H1 (cell line): Measurements from ENCODE around the gene ATG4C. TPM values are rescaled to one million over a fixed set of nuclear protein-coding genes. Genes with fewer than 3 reads are reported as not detected.

Source experiments
- CTCF ChIA-PET: fragments of 300-600 bp; sonication (Branson Sonifier 250); formaldehyde crosslinking; loops from one replicate; lab custom pipeline; 2021; ENCODE audit not compliant: partially characterized antibody; lab: Charles Lee
- POLR2A ChIA-PET: fragments of 300-600 bp; sonication (Branson Sonifier 250); formaldehyde crosslinking; loops from one replicate; lab custom pipeline; 2021; ENCODE audit warnings: inconsistent platforms; ENCODE audit not compliant: partially characterized antibody; lab: Charles Lee
- DNase-seq, 2 experiments: peaks; one replicate each; pipeline versions ENCODE4 v3.0.0 to v3.0.0-alpha.2; 2010 to 2022; ENCODE audit warnings: low spot score in 2 of 2, low read depth in 1 of 2, mixed read lengths in 1 of 2
- FAIRE-seq: peaks from 2 replicates; lab custom pipeline; 2011; peaks lifted over from hg19 to GRCh38; lab: Jason Lieb, UNC
- H2AFZ ChIP-seq: 2 replicates; pipeline ENCODE4 v1.8.1; 2012; ENCODE audit warnings: low read length, inconsistent platforms
- H2AK5ac ChIP-seq: 2 replicates; pipeline ENCODE4 v1.6.1; 2013; ENCODE audit warnings: low read depth, low read length
- H2BK120ac ChIP-seq: replicated peaks from 2 replicates; pipeline ENCODE3; 2013; ENCODE audit warnings: low read depth, low read length, inconsistent platforms
- H2BK12ac ChIP-seq: 2 replicates; pipeline ENCODE4 v1.6.1; 2013; ENCODE audit warnings: low read depth, low read length
- H2BK15ac ChIP-seq: 2 replicates; pipeline ENCODE4 v1.6.1; 2013; ENCODE audit warnings: low read length
- H2BK20ac ChIP-seq: 2 replicates; pipeline ENCODE4 v1.6.1; 2013; ENCODE audit warnings: low read length
- H2BK5ac ChIP-seq: 2 replicates; pipeline ENCODE4 v1.6.1; 2013; ENCODE audit warnings: low read depth, low read length
- H3K14ac ChIP-seq: 2 replicates; pipeline ENCODE4 v1.6.1; 2013; ENCODE audit warnings: inconsistent platforms; ENCODE audit not compliant: insufficient read length
- H3K18ac ChIP-seq: 2 replicates; pipeline ENCODE4 v1.6.1; 2013; ENCODE audit warnings: low read length; ENCODE audit errors: extremely low read depth
- H3K23ac ChIP-seq: 2 replicates; pipeline ENCODE4 v1.6.1; 2013; ENCODE audit warnings: inconsistent platforms; ENCODE audit not compliant: insufficient read length
- H3K23me2 ChIP-seq: 2 replicates; pipeline ENCODE4 v1.6.1; 2013; ENCODE audit warnings: low read depth, low read length
- H3K27ac ChIP-seq: 2 replicates; pipeline ENCODE4 v1.6.1; 2011; ENCODE audit warnings: low read depth, low read length, inconsistent platforms
- H3K27me3 ChIP-seq, 4 experiments: replicated peaks in 1 of 4; 1 replicate in 1 of 4; 2 replicates in 3 of 4; pipeline versions ENCODE4 v1.6.1 to v1.8.1; 2011 to 2013; ENCODE audit warnings: low read length in 3 of 4, mild to moderate bottlenecking in 3 of 4, inconsistent platforms in 2 of 4, mixed read lengths in 2 of 4, moderate library complexity in 1 of 4; ENCODE audit not compliant: control insufficient read depth in 3 of 4, insufficient read depth in 3 of 4; ENCODE audit errors: extremely low read depth in 1 of 4
- H3K36me3 ChIP-seq, 4 experiments: 2 replicates each; pipeline versions ENCODE4 v1.6.1 to v1.8.1; 2011 to 2013; ENCODE audit warnings: mild to moderate bottlenecking in 4 of 4, low read length in 3 of 4, moderate library complexity in 2 of 4, control low read depth in 1 of 4, inconsistent platforms in 1 of 4; ENCODE audit not compliant: insufficient read depth in 4 of 4, control insufficient read depth in 2 of 4
- H3K4ac ChIP-seq: replicated peaks from 2 replicates; pipeline ENCODE3; 2013; ENCODE audit warnings: low read length, low read depth, mixed read lengths, inconsistent platforms; ENCODE audit not compliant: insufficient read length
- H3K4me1 ChIP-seq, 4 experiments: replicated peaks in 1 of 4; 1 replicate in 1 of 4; 2 replicates in 3 of 4; pipeline versions ENCODE4 v1.6.1 to v1.8.1; 2011 to 2013; ENCODE audit warnings: low read length in 3 of 4, inconsistent platforms in 2 of 4, mixed read lengths in 1 of 4; ENCODE audit not compliant: insufficient read depth in 4 of 4, control insufficient read depth in 3 of 4
- H3K4me2 ChIP-seq, 2 experiments: 2 replicates each; pipeline versions ENCODE4 v1.6.1 to v1.8.1; 2011 to 2013; ENCODE audit warnings: low read depth in 2 of 2, low read length in 2 of 2, control low read depth in 1 of 2, inconsistent platforms in 1 of 2, mild to moderate bottlenecking in 1 of 2; ENCODE audit not compliant: insufficient read depth in 1 of 2
- H3K4me3 ChIP-seq, 4 experiments: fragments of 200-600, 300-600 bp in 1 of 4; sonication (generic), shearing (Covaris generic), sonication (Bioruptor Twin) in 1 of 4; 2 replicates each; pipeline versions ENCODE4 v1.5.1 to v1.8.1; 2011 to 2016; ENCODE audit warnings: low read length in 4 of 4, low read depth in 3 of 4, control low read depth in 2 of 4, inconsistent platforms in 2 of 4, mild to moderate bottlenecking in 2 of 4, mixed read lengths in 1 of 4, moderate library complexity in 1 of 4; ENCODE audit not compliant: insufficient read depth in 2 of 4; ENCODE audit errors: extremely low read depth in 1 of 4
- H3K56ac ChIP-seq: replicated peaks from 2 replicates; pipeline ENCODE3; 2013; ENCODE audit warnings: low read depth, mild to moderate bottlenecking, mixed read lengths, low read length, inconsistent platforms; ENCODE audit not compliant: insufficient read length
- H3K79me1 ChIP-seq: 2 replicates; pipeline ENCODE4 v1.6.1; 2013; ENCODE audit warnings: low read depth, low read length, control low read depth
- H3K79me2 ChIP-seq, 2 experiments: 2 replicates each; pipeline versions ENCODE4 v1.6.1 to v1.8.1; 2012 to 2013; ENCODE audit warnings: low read length in 2 of 2, mild to moderate bottlenecking in 2 of 2, inconsistent platforms in 1 of 2; ENCODE audit not compliant: insufficient read depth in 2 of 2, control insufficient read depth in 1 of 2
- H3K9ac ChIP-seq, 4 experiments: replicated peaks in 1 of 4; 1 replicate in 1 of 4; 2 replicates in 3 of 4; pipeline versions ENCODE4 v1.6.1 to v1.8.1; 2011 to 2013; ENCODE audit warnings: low read depth in 3 of 4, low read length in 3 of 4, control low read depth in 2 of 4, mild to moderate bottlenecking in 2 of 4, moderate library complexity in 2 of 4, inconsistent platforms in 1 of 4; ENCODE audit errors: extremely low read depth in 1 of 4
- H3K9me3 ChIP-seq, 2 experiments: 2 replicates each; pipeline versions ENCODE4 v1.6.1 to v1.8.1; 2012 to 2013; ENCODE audit warnings: mild to moderate bottlenecking in 2 of 2, moderate library complexity in 2 of 2, control low read depth in 1 of 2, inconsistent platforms in 1 of 2, low read depth in 1 of 2, low read length in 1 of 2, mixed read lengths in 1 of 2; ENCODE audit not compliant: insufficient read depth in 2 of 2
- H4K20me1 ChIP-seq, 2 experiments: replicated peaks in 1 of 2; 2 replicates each; pipeline versions ENCODE3 to v1.8.1; 2011 to 2013; ENCODE audit warnings: inconsistent platforms in 2 of 2, low read length in 2 of 2, mild to moderate bottlenecking in 1 of 2; ENCODE audit not compliant: insufficient read depth in 2 of 2, control insufficient read depth in 1 of 2
- H4K5ac ChIP-seq: 2 replicates; pipeline ENCODE4 v1.6.1; 2013; ENCODE audit warnings: low read length, low read depth, mixed read lengths, inconsistent platforms; ENCODE audit not compliant: insufficient read length
- H4K8ac ChIP-seq: 2 replicates; pipeline ENCODE4 v1.8.0; 2013; ENCODE audit warnings: mild to moderate bottlenecking, moderate library complexity, low read length, inconsistent platforms; ENCODE audit not compliant: insufficient read depth; ENCODE audit errors: extremely low read depth
- H4K91ac ChIP-seq: replicated peaks from 2 replicates; pipeline ENCODE3; 2013; ENCODE audit warnings: low read length, mixed read lengths, inconsistent platforms; ENCODE audit not compliant: insufficient read length
- ATF2 ChIP-seq: IDR thresholded peaks from 2 replicates; pipeline ENCODE4 v1.6.1; 2012; ENCODE audit warnings: low read length, inconsistent platforms
- GABPA ChIP-seq: IDR thresholded peaks from 2 replicates; pipeline ENCODE4 v1.6.1; 2011; ENCODE audit warnings: mild to moderate bottlenecking, low read length, moderate library complexity, borderline replicate concordance; ENCODE audit not compliant: insufficient read depth
- SAP30 ChIP-seq: fragments of 300-600 bp; sonication (generic); IDR thresholded peaks from 2 replicates; pipeline ENCODE4 v1.7.1; 2012; ENCODE audit warnings: low read length, moderate library complexity, mild to moderate bottlenecking, inconsistent platforms; ENCODE audit not compliant: insufficient read depth, insufficient replicate concordance
- SIN3A ChIP-seq, 2 experiments: IDR thresholded peaks in 1 of 2; conservative IDR thresholded peaks in 1 of 2; 2 replicates each; pipeline ENCODE4 v1.6.1; 2011 to 2012; ENCODE audit warnings: low read length in 2 of 2, improper control_type of control experiment in 1 of 2, low read depth in 1 of 2, mild to moderate bottlenecking in 1 of 2
- ZNF274 ChIP-seq: IDR thresholded peaks from 2 replicates; pipeline ENCODE4 v1.7.0; 2012; ENCODE audit warnings: low read length, borderline replicate concordance; ENCODE audit errors: extremely low read depth
- WGBS, 2 experiments: shearing (Covaris generic) in 1 of 2; methylation state at CpG; one replicate each; pipeline versions ENCODE4 v1.1.6 to v1.1.7; 2013 to 2015; ENCODE audit warnings: low lambda C conversion rate in 2 of 2, mixed read lengths in 2 of 2, inconsistent platforms in 1 of 2, low coverage in 1 of 2, missing lambda C conversion rate in 1 of 2; ENCODE audit not compliant: insufficient replicate concordance in 2 of 2, insufficient coverage in 1 of 2, insufficient read length in 1 of 2; ENCODE audit errors: extremely low coverage in 1 of 2, missing lambda C conversion rate in 1 of 2; 5-methylcytosine and 5-hydroxymethylcytosine counted together
- long read RNA-seq, 2 experiments: library from RNA in 1 of 2; library from capped mRNA in 1 of 2; stranded (forward); transcript quantifications; one replicate each; pipeline ENCODE4 v2.0.0, GENCODE V29; 2021; ENCODE audit warnings: inconsistent platforms in 1 of 2
- polyA minus RNA-seq, 3 experiments: library from RNA; depleted of rRNA, polyadenylated mRNA; stranded (reverse); fragments of >200 nt; gene quantifications; 1 replicate in 2 of 3; 2 replicates in 1 of 3; pipeline ENCODE4 v1.2.3, GENCODE V29; 2011
- polyA plus RNA-seq, 7 experiments: library from polyadenylated mRNA; depleted of rRNA in 3 of 7; stranded (reverse) in 5 of 7; unstranded in 2 of 7; fragments of >200 nt in 5 of 7; fragments of 200-250 nt in 2 of 7; gene quantifications; 1 replicate in 5 of 7; 2 replicates in 1 of 7; 4 replicates in 1 of 7; pipeline versions ENCODE4 v1.2.1 to v1.2.3, GENCODE V29; 2011 to 2013; ENCODE audit warnings: missing spikeins in 2 of 7, mixed read lengths in 2 of 7
- total RNA-seq: library from RNA; stranded (reverse); fragmentation: NEBNext Ultra II Directional; extraction: Animal tissue kit (Norgen Biotek cat#: 25700); gene quantifications from 2 replicates; pipeline ENCODE4 v1.2.1, GENCODE V29; 2021

Gene ATG4C
- total RNA-seq, result 18.4 and 22.2 TPM in 2 replicates
- 2.5 and 5.1 TPM in 2 replicates for polyA plus RNA-seq (2011; rRNA removed)
- polyA plus RNA-seq (2011; cell fraction: cytosol; rRNA removed), result 8.1 TPM
- 2.1 TPM for polyA plus RNA-seq (2011; cell fraction: nucleus; rRNA removed)
- 8.9 to 18.0 TPM (median 11.6 TPM) in 4 replicates for polyA plus RNA-seq (2012, experiment 1 of 2)
- polyA plus RNA-seq (2012, experiment 2 of 2), result 1.9 TPM
- polyA plus RNA-seq (2013, experiment 1 of 2), result 11.1 TPM
- 11.2 TPM for polyA plus RNA-seq (2013, experiment 2 of 2)
- 9.2 and 11.4 TPM in 2 replicates for polyA minus RNA-seq (2011; rRNA and poly(A)+ RNA removed)
- polyA minus RNA-seq (2011; cell fraction: cytosol; rRNA and poly(A)+ RNA removed), result 8.5 TPM
- polyA minus RNA-seq (2011; cell fraction: nucleus; rRNA and poly(A)+ RNA removed), result 17.4 TPM
- long read RNA-seq, experiment 1, transcript ATG4C-203 (11 exons, 2,890 nt), result major isoform, 5 of 29 reads
- long read RNA-seq, experiment 1, partial matches to known transcripts, result 12 of 29 reads
- long read RNA-seq, experiment 1, other reads (novel, unspliced or antisense), result 9 of 29 reads
- long read RNA-seq, experiment 2, transcript ATG4C-203 (11 exons, 2,890 nt), result minor isoform, 26 of 71 reads
- long read RNA-seq, experiment 2, transcript ATG4C-201 (11 exons, 2,938 nt), result major isoform, 28 of 71 reads
- long read RNA-seq, experiment 2, partial matches to known transcripts, result 6 of 71 reads
- long read RNA-seq, experiment 2, other reads (novel, unspliced or antisense), result 11 of 71 reads

- ChIA-PET POLR2A (interaction anchor here (0.8 to 0.9 kb wide), 3 partner anchors 23 to 329 kb away, joined by 3 to 4 read pairs (median 3); no protein-coding TSS in a partner anchor), CTCF (no interaction called here)
- peaks cover 0 to 33% of the 10 kb centered on the region in 2 experiments; a peak in 2 of 4 replicates for H3K79me2 ChIP-seq
- H2BK12ac ChIP-seq, result peak within 1 kb of the TSS; percentile 70
- H3K36me3 ChIP-seq, result no peaks in the 10 kb centered on the region
- H3K4me2 ChIP-seq, result peak within 1 kb of the TSS; percentile 89 to 98
- H3K56ac ChIP-seq, result peak within 1 kb of the TSS; percentile 85
- peak within 1 kb of the TSS; percentile 99 for H2AFZ ChIP-seq
- H2BK5ac ChIP-seq, result peak within 1 kb of the TSS; percentile 88
- peak within 1 kb of the TSS; percentile 93; the same call in 1 of the 2 replicates for H4K8ac ChIP-seq
- H3K79me1 ChIP-seq, result no peaks in the 10 kb centered on the region; the same call in 1 of the 2 replicates
- peak within 1 kb of the TSS; percentile 88 for H4K5ac ChIP-seq
- H3K23me2 ChIP-seq, result peaks cover 9% of the 10 kb centered on the region
- 3% methylated on average over 38 of the region's 38 CpGs; no CpG with 5 or more reads in 1 of the 2 experiments for WGBS, 2 experiments
- peak within 1 kb of the TSS; percentile 84; the same call in 1 of the 2 replicates for H2BK15ac ChIP-seq
- H2BK120ac ChIP-seq, result no peak within 1 kb of the TSS
- H3K4me1 ChIP-seq, result no peaks in the 10 kb centered on the region
- peak; percentile 85 to 89 for DNase-seq
- no peak within 1 kb of the TSS; the same call in 1 of the 2 replicates for H2AK5ac ChIP-seq
- H2BK20ac ChIP-seq, result peak within 1 kb of the TSS; percentile 11; the same call in 1 of the 2 replicates
- no peaks in the 10 kb centered on the region for H4K20me1 ChIP-seq
- no peaks in the 10 kb centered on the region for H3K9me3 ChIP-seq
- H3K4ac ChIP-seq, result no peak within 1 kb of the TSS
- peak within 1 kb of the TSS; percentile 66 to 85 (median 78) for H3K9ac ChIP-seq
- FAIRE-seq, result peak; percentile 97
- H3K18ac ChIP-seq, result peak within 1 kb of the TSS; percentile 94
- H3K27ac ChIP-seq, result peak within 1 kb of the TSS; percentile 63
- H3K4me3 ChIP-seq, result peak within 1 kb of the TSS; percentile 74 to 98 (median 90)
- no peaks in the 10 kb centered on the region for H3K27me3 ChIP-seq
- H4K91ac ChIP-seq, result peak within 1 kb of the TSS; percentile 95
- H3K23ac ChIP-seq, result no peak within 1 kb of the TSS
- no peak within 1 kb of the TSS for H3K14ac ChIP-seq
- TF ChIP-seq ATF2, result peak; percentile 72; the same call in 1 of the 2 replicates
- TF ChIP-seq ZNF274, result no peak
- peak; percentile 86 for TF ChIP-seq SAP30
- no peak for TF ChIP-seq GABPA
- TF ChIP-seq SIN3A (conservative IDR thresholded peaks at IDR 0.05 in 1 of 2, IDR thresholded peaks at IDR 0.05 in 1 of 2; ENCODE audit: low read depth in 1 of 2, low read length in 2 of 2), result peak; percentile 93 to 94
These were observed at the start of gene ATG4C for GRCh38 chr1:62783736-62784508. TSS of gene ATG4C (plus strand) at chr1:62784132. CDS start at chr1:62803787, 19,655 bp downstream.
